GM18861 (cell line): ENCODE measurements around the gene ENDOG.

Experiments used
- ATAC-seq: cut with Tn5 transposase; IDR thresholded peaks from one replicate; pipeline ENCODE4 v1.9.1; 2021; ENCODE audit not compliant: unreplicated experiment

Gene ENDOG

DNA sequence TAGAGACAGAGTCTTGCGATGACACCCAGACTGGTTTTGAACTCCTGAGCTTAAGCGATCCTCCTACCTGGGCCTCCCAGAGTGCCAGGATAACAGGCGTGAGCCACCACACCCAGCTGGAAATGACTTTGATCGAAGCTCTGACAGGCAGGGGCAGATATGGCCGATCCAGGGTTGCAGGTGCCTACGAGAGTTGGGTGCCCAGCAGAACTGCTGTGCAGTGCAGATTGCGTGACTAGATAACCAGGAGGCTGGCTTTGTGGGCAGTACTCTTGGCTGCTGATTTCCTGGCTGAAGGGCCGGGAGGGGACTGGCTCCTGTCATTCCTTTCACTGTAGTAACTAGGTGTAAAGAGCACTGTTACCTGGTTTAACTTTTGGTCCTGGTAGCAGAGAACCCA lies 19.4 kb upstream of the ENDOG start:
- ATAC-seq = no peak

DNA sequence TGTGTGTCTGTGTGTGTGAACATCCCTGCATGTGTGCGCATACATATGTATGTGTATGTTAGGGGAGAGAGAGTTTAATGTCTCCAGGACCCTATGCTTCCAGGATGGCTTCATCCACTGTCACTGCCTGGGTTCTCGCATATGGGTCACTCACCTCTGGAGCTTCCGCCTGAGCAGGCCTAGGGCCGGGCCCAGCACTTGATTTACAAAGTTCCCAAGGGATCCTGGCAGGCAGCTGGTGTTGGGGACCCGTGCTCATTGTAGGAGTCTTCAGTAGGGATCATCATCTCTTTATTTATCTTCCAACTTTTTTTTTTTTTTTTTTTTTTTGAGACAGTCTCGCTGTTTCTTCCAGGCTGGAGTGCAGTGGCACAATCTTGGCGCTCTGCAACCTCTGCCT lies 18.2 kb upstream of the ENDOG start:
- ATAC-seq = no peak

DNA sequence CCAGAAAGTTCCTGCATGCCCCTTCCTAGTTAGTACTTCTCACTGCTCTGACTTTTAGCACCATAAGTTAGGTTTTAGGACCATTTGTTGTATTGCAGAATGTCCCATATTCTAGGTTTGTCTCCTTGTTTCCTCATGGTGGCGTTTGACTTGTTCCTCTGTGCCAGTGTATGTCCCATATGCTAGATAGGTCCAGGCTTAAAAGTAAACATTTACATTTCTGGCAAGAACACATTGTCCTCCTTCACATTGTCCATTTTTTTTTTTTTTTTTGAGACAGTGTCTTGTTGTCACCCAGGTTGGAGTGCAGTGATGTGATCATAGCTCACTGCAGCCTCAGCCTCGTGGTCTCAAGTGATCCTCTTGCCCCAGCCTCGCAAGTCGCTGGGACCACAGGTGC lies 15.8 kb upstream of the ENDOG start:
- no peak for ATAC-seq

GRCh38 chr9:128805661-128806060 lies 12.6 kb upstream of the ENDOG start:
- no peak for ATAC-seq

GRCh38 chr9:128807827-128808226 lies 10.5 kb upstream of the ENDOG start:
- no peak for ATAC-seq

DNA sequence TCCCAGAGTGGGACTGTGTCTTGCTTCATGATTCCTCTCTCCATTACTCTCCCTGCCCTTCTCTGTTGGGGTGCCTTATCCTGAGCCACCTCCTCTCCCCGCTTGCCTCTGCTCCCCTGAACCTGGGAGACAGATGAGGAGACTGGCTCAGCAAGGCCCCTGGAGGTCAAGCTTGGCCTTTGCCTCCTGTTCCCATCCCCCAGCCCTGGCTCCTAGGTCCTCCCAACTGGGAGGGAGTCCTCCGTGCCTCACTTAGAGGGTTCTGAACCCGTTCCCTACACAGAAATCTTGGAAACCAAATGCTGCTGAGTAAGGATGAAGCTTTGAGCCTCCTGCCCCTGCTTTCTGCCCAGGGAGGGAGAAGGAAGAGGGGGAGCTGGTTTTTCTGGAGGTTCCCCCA lies 9.8 kb upstream of the ENDOG start:
- no peak for ATAC-seq

DNA sequence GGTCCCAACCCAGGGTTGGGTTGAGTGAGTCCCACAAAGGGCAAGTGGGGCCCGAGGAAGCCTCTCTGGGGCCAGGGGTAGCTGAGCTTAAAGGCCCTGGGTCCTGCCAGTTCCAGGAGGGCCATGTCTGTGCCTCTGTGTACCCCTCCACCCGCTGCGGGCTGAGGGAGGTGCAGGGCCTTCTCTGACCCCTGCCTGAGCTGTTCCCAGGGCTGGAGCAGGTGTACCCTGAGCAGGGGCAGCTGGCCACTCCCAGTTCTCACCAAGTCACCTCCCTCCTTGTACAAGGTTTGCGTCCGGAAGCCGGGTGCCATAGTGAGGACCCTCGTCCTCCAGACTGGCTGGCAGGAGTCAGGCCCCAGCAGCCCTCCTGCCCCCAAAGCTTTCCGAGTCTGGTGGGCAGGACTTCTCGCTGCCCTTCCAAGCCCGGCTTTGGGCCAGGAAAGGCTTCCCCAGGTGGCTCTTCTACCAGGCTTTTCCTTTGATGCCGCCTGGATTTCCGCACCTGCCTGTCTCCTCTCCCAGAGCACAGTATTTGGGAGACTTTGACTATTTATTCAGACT lies 9.2 kb upstream of the ENDOG start:
- ATAC-seq = no peak

GRCh38 chr9:128809831-128810230 lies 8.5 kb upstream of the ENDOG start:
- no peak for ATAC-seq

- ATAC-seq = no peak
Observed at GRCh38 chr9:128810873-128811272, 7.4 kb upstream of the ENDOG start.

DNA sequence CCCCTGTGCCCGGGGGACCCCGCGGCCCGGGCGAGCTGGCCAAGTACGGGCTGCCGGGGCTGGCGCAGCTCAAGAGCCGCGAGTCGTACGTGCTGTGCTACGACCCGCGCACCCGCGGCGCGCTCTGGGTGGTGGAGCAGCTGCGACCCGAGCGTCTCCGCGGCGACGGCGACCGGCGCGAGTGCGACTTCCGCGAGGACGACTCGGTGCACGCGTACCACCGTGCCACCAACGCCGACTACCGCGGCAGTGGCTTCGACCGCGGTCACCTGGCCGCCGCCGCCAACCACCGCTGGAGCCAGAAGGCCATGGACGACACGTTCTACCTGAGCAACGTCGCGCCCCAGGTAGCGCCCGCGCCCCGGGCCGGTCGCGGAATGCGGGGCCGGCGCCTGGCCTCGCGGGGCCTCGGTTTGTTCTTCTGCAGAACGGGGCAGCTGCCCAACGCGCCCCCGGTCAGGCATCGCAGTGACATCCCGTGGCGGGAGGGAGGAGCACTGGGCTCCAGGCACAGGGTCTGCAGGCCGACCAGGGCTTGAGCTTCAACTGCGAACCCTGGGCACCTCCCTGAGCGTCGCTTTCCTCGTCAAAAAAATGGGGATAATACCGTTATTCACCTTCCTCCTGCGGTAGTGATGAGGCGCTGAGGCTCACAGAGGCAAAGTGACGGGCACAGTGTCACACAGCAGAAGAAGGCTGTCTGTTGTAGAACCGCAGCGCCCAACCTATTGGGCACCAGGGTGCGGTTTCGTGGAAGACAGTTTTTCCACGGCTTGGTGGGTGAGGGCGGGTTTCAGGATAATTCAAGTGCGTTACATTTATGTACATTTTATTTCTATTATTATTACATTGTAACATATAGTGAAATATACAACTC lies 777 bp downstream of the ENDOG start:
- peak; percentile 15 for ATAC-seq

DNA sequence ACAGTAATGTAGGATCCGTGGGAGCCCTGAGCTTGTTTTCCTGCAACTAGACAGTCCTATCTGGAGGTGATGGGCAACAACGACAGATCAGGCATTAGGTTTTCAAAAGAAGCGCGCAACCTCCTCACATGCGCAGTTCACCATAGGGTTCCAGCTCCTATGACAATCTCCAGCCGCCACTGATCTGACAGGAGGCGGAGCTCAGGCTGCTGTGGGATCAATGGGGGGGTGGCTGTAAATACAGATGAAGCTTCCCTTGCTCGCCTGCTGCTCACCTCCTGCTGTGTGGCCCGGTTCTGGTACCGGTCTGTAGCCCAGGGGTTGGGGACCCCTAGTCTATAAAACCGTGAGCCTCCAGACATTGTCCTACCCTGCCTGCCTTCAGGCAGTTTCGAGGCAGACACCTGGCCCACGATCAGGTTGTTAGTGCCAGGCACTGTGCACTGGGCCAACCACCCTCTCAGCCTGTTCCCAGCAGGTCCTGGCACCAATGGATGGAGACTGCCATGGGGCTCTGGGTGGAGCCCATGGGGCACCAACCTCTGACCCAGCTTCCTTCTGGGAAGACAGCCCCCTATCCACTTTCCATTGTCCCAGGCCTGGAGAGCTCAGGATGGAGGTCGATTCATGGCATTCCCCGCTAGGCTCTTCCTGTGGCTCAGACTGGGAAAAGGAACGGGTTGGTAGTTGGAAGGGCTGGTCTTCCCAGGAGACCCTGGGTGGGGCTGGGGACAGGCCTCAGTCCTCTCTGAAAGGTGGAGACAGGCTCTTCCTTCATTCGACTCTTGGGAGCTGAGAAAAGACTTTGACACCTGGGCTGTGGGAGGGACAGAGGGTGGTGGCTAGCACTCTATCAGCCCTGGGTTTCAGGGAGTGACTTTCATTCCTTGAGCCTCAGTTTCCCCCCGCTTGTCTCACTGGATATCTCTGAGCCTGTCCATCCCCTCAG lies 1.7 kb downstream of the ENDOG start:
- no peak for ATAC-seq

DNA sequence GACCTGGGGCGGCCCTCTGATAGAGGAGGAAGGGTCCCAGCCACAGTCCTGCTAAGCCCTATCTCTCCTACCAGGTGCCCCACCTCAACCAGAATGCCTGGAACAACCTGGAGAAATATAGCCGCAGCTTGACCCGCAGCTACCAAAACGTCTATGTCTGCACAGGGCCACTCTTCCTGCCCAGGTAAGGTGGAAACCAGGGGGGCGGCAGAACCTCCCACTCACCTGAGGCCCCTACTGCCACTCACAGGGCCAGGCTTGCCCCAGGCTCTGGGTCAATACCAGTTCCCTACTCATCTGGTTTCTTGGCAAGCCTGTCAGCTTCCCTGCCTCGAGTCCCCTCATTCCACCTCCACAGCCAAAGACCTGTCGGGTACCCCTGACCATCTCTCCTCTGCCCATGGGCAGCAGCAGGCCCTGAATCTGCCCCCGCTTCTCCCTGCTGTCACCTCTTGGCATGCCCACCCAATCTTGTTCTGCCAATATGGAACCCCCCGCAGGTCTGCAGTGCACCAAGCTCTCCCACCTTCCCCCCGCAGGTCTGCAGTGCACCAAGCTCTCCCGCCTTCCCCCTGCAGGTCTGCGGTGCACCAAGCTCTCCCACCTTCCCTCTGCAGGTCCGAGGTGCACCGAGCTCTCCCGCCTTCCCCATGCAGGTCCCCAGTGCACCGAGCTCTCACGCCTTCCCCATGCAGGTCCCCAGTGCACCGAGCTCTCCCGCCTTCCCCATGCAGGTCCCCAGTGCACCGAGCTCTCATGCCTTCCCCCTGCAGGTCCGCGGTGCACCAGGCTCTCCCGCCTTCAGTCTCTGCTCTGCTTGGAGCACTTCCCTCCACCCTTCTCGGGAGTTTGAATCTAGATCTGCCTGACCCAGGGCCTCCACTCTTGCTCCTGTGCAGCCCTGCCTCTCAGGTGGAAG lies 2.6 kb downstream of the ENDOG start:
- no peak for ATAC-seq

DNA sequence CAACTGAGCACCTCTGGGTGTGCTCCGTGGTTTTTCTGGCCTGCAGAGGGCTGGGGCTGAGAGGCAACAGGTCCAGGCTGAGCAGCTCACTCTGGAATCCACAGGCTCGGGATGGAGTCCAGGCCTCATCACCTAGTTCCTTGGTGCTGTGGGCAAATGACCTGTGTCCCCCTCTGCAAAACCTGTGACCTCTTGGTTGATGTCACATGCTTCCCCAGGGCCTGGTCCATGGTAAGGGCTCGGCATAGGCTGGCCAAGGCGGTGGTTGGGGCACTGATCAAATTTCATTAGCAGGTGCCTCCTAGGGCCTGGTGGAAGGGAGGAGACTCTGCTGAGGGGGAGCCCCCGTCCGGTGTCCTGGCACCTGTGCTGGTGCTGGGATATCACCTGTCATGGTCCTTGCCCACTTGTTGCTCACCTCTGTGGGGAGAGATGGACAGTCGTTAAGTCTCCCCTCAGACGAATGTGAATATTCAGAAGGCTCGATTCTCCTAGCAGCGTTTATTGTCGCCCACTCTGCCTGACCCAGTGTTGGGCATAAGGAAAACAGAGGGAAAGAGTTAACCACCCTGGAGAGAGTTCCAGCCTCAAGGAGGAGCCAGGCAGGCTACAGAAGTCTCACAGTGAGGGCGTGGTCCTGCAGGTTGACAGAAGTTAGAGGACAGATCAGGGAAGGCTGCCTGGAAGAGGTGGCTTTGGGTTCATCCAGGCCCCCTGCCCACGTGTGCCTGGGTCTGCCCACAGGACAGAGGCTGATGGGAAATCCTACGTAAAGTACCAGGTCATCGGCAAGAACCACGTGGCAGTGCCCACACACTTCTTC lies 3.5 kb downstream of the ENDOG start:
- ATAC-seq = no peak

DNA sequence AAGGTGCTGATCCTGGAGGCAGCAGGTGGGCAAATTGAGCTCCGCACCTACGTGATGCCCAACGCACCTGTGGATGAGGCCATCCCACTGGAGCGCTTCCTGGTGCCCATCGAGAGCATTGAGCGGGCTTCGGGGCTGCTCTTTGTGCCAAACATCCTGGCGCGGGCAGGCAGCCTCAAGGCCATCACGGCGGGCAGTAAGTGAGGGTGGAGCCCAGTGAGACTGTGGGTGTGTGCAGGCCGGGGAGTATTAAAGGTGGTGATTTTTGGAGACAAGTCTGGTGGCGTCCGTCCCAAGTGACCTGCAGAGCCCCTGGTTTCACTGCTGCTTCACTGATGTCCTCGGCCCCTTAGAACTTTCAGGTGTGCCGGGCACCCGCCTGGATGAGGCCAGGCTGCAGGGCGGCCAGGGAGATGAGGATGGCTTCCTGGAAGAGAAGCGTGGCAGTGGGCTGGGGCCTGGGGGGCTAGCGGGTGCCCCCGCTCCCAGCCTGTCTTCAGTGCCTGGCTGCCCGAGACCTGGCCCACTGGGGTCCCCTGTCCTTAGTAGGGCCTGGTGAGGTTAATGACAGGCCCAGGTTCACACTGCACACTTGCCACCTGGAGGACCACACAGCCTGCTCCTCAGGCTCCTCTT lies 4.2 kb downstream of the ENDOG start:
- no peak for ATAC-seq

DNA sequence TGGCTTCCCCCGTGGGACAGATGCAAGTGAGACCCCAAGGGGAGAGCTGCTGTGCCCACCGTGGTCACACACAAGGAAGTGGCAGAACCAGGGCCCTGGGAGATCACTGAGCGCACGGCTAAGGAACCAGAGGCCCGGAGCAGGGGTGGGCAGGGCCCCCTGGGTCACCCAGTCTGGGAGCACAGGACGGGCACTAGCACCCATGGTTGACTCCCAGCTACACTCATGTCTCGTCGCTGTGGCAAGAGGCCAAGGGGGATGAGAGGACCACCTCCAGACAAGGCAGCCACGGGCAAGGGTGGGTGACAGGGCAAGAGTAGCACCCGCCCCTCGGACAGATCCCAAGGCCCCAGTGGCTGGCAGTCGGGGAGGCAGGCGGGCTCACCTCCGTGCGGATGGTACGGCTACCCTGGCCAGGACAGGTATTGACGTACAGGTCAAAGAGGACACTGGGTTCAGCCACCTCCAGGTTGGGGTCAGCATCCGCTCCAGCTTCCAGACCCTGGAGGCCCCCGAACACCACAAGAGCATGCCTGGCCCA lies 5.1 kb downstream of the ENDOG start:
- no peak for ATAC-seq

DNA sequence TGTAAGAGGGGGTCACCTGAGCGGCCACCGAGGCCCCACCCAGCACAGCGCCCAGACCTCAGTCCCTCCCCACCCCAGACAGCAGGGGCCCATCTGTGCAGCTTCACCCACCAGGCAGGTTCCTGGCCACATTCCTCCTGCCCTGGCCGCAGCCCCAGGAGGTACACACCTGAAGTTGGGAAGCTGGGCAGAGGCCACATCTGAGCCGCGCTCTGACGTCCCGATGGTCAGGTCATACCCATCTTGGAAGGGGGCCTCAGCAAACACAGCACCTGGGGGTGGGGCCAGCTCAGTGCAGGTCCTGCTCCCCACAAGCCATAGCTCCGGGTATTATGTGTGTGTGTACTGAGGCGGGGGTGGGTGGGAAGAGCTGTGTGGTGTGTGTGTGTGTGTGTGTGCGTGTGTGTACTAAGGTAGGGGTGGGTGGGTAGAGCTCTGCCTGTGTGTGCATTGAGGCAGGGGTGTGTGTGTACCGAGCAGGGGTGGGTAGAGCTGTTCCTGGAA lies 5.7 kb downstream of the ENDOG start:
- ATAC-seq = no peak

GRCh38 chr9:128824911-128825310 lies 6.6 kb downstream of the ENDOG start:
- ATAC-seq = no peak

- ATAC-seq = no peak
Observed at GRCh38 chr9:128825923-128826700, 7.8 kb downstream of the ENDOG start.
